Natural killer cell treated with Interleukin-12 subunit alpha and Interleukin-12 subunit beta and Interleukin-15 and Interleukin-18, amount 100 ng/mL, for 72 hours (primary cell): Measurements from ENCODE around the gene DCST2. TPM values are rescaled to one million over a fixed set of nuclear protein-coding genes. Genes with fewer than 3 reads are reported as not detected.

Experiments used
- ATAC-seq, 2 donors: fragments of 150-1000 bp; cut with Tn5 transposase in 1 of 2; sonication (Bioruptor Pico), chemical (Tn5 transposase) in 1 of 2; 2 replicates each; pipeline ENCODE4 v1.10.0; 2021
- DNase-seq: peaks from one replicate; pipeline ENCODE4 v3.0.0; 2022; ENCODE audit warnings: low spot score
- H3K27ac Mint-ChIP-seq, 2 donors: 1 replicate in 1 of 2; 2 replicates in 1 of 2; pipeline ENCODE4 v1.8.0; 2022; ENCODE audit warnings: mixed read lengths in 2 of 2, mild to moderate bottlenecking in 1 of 2, moderate library complexity in 1 of 2
- H3K27me3 Mint-ChIP-seq, 2 donors: 1 replicate in 1 of 2; 2 replicates in 1 of 2; pipeline ENCODE4 v1.8.0; 2022; ENCODE audit warnings: mixed read lengths in 2 of 2
- H3K36me3 Mint-ChIP-seq: one replicate; pipeline ENCODE4 v1.8.0; 2022; ENCODE audit warnings: mixed read lengths
- H3K4me1 Mint-ChIP-seq, 2 donors: 1 replicate in 1 of 2; 2 replicates in 1 of 2; pipeline ENCODE4 v1.8.0; 2022; ENCODE audit warnings: low read depth in 2 of 2, mixed read lengths in 2 of 2, mild to moderate bottlenecking in 1 of 2
- H3K4me3 Mint-ChIP-seq: one replicate; pipeline ENCODE4 v1.8.0; 2022; ENCODE audit warnings: mixed read lengths
- H3K9me3 Mint-ChIP-seq: 2 replicates; pipeline ENCODE4 v1.8.0; 2022; ENCODE audit warnings: mixed read lengths
- total RNA-seq, 2 donors: library from RNA; stranded (reverse); gene quantifications; one replicate each; pipeline ENCODE4 v1.2.3, GENCODE V29; 2022

The DCST2 gene
- total RNA-seq = under 1 TPM in 1 of 2 donors, not detected in 1; 0.57 TPM

DNA sequence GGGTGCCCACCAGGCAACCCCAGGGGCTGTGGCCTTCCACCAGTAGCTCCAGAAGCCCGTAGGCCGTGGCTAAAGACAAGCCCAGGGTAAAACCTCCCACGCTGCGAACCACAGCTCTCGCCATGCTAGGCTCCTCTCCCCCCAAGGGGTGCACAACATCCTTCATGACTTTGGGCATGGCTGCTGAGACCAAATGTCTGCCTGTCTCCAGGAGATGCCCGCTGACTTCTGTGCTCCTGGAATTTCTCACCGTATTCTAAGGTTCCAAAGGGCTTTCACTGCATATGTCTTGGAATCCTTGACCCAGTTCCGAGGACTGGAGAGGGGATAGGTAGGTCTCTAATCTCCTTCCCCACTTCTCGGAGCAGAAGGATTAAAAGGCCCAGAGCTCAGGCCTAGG lies at the start of gene DCST2, which contains the start of gene DCST1:
TSS of gene DCST2 (minus strand) at position 258 of the 400 bp plus-strand sequence. CDS start at position 178, 80 bp downstream.
TSS of gene DCST1 (plus strand) at position 301 of the 400 bp plus-strand sequence. CDS start 213 bp downstream, outside the sequence.
- H3K27me3 Mint-ChIP-seq = peaks cover 0 to 4% of the 10 kb centered on the region in 2 donors
- ATAC-seq (no peak), DNase-seq (no peak)
- H3K36me3 Mint-ChIP-seq = no peaks in the 10 kb centered on the region
- H3K4me3 Mint-ChIP-seq = no peak within 1 kb of the TSS
- H3K27ac Mint-ChIP-seq = no peak within 1 kb of the TSS
- no peaks in the 10 kb centered on the region for H3K4me1 Mint-ChIP-seq
- H3K9me3 Mint-ChIP-seq = no peaks in the 10 kb centered on the region

DNA sequence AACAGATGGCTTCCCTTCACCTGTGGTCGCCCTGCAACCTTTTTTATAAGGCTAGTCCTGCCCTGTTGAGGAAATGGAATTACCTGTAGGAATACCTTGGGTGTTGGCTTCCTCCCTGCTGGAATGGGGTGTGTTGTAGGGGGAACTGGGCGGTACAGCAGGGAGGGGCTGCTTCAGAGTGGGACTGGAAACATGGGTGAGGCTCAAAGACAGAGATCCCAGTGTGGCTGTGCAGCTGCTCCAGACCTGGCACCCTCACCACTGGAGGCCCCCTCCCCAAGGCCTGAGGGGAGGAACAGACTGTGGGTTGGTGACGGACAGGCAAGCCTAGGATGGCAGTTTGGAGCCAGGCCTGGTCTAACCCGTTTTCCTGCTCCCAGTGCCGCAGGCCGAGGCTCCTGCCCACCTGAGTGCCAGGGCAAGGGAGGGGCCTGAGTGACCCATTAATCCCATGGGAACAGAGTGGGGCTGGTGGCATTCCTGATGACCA lies 49.5 kb upstream of the DCST2 start:
- Mint-ChIP-seq H3K36me3 (peaks cover 6% of the 10 kb centered on the region), H3K4me1 (peaks cover 34 to 38% of the 10 kb centered on the region in 2 donors), H3K27me3 (peaks cover 26 to 36% of the 10 kb centered on the region in 2 donors), H3K27ac (no peak overlapping the region), H3K9me3 (no peaks in the 10 kb centered on the region), H3K4me3 (no peak overlapping the region)
- ATAC-seq = no peak
- no peak for DNase-seq

DNA sequence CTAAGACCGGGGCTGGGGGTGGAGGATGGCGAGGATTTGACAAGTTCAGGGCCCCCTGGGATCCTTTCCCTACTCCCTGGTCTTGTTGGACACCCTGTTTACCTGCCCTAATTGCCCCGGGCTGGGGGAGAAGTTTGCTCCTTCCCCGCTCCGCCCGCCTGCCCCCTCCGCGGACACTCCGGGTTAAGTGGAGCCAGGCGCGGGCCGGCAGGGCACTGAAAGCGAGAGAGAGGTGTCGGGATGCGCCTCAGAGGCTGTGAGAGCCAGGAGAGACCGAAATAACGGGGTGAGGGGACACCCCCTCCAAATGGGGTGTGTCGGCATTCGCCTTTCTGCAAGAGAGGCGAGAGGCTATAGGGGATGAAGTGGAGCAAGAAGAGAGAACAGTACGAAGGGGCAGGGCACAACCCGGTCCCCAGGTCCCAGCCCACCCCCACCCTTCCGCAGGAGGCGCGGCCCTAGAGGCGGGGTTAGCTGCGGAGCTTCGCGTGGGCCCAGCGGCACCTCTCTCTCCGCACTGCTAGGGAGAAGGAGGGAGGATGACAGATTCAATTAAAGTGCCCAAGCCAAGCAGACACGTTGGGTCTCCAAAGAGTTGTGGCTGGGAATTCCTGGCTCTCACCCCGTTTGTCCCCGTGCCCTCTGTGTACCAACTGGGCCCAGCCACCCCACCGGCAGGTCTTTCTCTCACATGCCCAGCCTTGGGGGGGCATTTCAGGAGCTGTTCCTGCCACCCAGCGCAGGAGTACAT lies 48.9 kb upstream of the DCST2 start:
- Mint-ChIP-seq H3K4me1 (peaks cover 34 to 38% of the 10 kb centered on the region in 2 donors), H3K4me3 (peak overlapping the region; percentile 27), H3K27ac (no peak overlapping the region), H3K27me3 (peaks cover 26 to 36% of the 10 kb centered on the region in 2 donors), H3K36me3 (peaks cover 6% of the 10 kb centered on the region), H3K9me3 (no peaks in the 10 kb centered on the region)
- no peak for ATAC-seq
- DNase-seq = no peak

DNA sequence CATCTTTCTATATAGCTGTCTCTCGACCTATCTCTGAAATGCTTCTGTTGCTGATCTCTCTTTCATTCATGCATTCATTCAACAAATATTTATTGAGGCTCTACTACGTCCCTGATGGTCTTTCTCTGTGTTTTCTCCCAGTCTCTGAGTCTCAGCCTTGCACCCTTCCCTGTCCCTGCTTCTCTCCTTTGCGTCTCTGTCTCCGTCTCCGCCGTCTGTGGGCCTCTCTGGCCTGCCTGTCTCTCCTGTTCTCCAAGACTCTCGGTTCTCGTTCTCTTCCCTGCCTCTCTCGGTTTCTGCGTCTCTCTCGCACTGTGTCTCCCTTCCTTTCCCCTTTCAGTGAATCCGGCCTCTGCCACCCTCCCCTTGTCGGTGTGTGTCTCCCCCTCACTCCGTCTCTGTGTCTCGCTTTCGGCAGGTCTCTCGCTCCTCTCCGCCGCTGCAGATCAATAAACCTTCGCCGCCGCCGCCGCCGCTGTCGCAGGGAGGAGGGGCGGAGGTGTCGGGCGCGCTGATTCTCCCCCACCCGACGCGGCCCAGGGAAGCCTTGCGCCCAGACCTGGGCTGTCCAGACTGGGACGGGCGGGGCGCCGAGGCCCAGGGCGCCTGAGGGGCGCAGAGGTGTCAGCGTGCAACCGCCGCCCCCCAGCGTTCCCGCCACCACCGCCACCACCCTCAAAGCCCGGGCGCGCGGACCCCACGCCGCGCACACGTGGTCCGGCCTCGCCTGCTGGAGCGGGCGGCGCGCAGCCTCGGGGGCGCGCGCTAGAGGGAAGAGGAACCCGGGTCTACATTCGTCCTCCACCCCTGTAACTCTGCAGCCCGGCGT lies 48.1 kb upstream of the DCST2 start:
- peaks cover 34 to 38% of the 10 kb centered on the region in 2 donors for H3K4me1 Mint-ChIP-seq
- DNase-seq (no peak), ATAC-seq (no peak)
- peaks cover 6% of the 10 kb centered on the region for H3K36me3 Mint-ChIP-seq
- peaks cover 26 to 36% of the 10 kb centered on the region in 2 donors for H3K27me3 Mint-ChIP-seq
- H3K4me3 Mint-ChIP-seq = peak overlapping the region; percentile 81
- no peaks in the 10 kb centered on the region for H3K9me3 Mint-ChIP-seq
- peak overlapping the region in 1 of 2 donors; percentile 3 for H3K27ac Mint-ChIP-seq

DNA sequence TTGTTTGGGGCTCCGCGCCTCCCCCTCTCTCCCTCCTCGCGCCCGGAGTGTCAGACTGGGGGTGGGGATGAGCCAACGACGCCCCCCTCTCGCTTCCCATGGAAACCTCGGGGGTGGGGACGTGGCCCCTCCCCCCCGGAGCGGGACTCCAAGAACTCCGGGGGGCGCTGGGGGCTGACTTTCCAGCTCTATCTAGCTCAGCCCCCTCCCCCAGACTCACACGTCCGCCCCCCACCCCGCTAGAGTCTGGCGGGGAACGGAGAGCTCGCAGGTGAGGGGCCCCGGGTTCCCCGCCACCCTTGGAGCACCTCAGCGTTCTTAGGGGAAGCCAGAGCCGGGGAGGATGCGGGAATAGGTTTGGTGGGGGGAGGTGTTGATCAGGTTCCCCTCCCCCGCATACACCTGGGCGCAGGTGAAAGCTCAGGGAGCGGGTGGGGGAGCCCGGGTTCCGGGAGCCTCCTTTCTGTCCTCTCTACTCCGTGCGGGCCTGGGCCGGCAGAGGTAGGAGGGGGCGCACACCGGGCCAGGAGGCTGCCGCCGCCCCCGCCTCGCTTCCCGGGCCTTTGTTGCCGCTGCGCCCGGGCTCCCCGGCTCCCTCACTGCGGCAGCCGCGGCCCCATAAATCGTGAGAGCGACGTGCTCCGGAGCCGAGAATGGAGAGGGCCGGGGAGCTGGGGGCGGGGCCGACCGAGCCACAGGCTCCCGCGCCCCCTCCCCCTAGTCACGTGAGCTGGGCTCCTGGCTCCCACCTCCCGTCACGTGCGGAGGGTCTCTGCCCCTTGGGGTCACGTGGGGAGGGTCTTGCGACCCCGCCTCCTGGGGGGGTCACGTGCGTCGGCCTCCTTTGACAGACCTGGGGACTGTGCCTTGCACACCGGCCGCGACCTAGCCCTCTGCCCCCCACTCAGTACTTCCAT lies 47.0 kb upstream of the DCST2 start:
- Mint-ChIP-seq H3K4me3 (peak overlapping the region; percentile 81), H3K4me1 (peaks cover 31 to 37% of the 10 kb centered on the region in 2 donors), H3K36me3 (peaks cover 6% of the 10 kb centered on the region), H3K27ac (no peak overlapping the region), H3K27me3 (peaks cover 26 to 36% of the 10 kb centered on the region in 2 donors), H3K9me3 (no peaks in the 10 kb centered on the region)
- ATAC-seq = no peak
- DNase-seq = peak; percentile 32

DNA sequence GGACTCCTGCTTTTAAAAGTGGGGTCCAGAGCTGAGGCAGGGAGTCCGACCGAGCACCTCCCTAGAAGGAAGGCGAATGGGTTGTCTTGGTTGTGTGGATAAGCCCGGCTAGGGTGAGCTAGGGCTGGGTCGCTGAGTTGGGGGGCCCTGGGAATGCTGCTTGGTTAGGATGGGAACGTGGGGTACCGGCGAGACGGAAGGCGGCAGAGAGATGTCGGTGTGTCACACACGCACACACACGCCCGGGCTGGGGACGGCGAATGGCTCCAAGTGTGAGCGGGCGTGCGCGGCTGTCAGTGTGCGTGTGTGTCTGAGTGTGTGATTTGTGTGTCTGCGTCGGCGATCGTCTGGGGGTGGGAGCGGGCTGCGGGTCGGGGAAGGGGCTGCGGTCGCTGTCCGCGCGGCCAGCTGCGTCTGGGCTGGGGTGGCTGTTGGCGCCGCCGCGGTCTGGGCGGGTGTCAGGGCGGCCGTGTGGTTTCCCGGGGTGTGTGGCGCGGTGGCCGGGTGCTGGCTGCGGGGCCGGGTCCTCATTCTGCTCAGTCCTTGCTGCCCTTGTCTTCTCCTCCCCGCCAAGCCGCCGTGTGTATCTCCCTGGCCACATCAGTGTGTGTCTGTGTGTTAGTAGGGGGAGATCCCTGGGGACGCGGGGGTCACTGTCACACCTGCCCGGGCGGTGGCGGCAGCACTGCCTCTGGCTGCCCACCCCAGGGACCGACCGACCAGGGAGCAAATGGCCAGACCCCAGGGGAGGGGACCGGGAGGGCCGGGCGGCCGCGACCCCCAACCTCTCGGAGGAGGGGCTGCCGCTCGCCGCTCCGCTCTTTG lies 46.1 kb upstream of the DCST2 start:
- Mint-ChIP-seq H3K9me3 (no peaks in the 10 kb centered on the region), H3K4me1 (peaks cover 27 to 30% of the 10 kb centered on the region in 2 donors), H3K36me3 (peaks cover 6% of the 10 kb centered on the region), H3K27me3 (peaks cover 26 to 36% of the 10 kb centered on the region in 2 donors), H3K27ac (no peak overlapping the region), H3K4me3 (peak overlapping the region; percentile 65)
- DNase-seq (peak; percentile 58), ATAC-seq (no peak)

DNA sequence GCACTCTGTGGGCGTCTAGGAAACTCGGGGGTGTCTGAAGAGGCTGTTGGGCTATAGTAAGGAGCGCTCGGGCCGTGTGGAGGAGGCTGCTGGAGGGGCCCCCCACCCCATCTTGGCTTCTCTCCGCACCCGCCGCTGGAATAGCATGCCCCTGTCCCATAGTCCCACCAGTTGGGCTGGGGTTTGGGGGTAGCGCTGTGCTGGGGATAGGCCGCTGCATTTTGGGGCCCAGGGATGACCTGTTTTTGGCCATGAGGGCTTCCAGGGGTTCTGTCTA lies 45.6 kb upstream of the DCST2 start:
- peak; percentile 57 for DNase-seq
- H3K27ac Mint-ChIP-seq = no peak overlapping the region
- peaks cover 25% of the 10 kb centered on the region in 2 donors for H3K4me1 Mint-ChIP-seq
- no peaks in the 10 kb centered on the region for H3K9me3 Mint-ChIP-seq
- peaks cover 26 to 36% of the 10 kb centered on the region in 2 donors for H3K27me3 Mint-ChIP-seq
- H3K36me3 Mint-ChIP-seq = peaks cover 6% of the 10 kb centered on the region
- H3K4me3 Mint-ChIP-seq = peak overlapping the region; percentile 65
- no peak for ATAC-seq

DNA sequence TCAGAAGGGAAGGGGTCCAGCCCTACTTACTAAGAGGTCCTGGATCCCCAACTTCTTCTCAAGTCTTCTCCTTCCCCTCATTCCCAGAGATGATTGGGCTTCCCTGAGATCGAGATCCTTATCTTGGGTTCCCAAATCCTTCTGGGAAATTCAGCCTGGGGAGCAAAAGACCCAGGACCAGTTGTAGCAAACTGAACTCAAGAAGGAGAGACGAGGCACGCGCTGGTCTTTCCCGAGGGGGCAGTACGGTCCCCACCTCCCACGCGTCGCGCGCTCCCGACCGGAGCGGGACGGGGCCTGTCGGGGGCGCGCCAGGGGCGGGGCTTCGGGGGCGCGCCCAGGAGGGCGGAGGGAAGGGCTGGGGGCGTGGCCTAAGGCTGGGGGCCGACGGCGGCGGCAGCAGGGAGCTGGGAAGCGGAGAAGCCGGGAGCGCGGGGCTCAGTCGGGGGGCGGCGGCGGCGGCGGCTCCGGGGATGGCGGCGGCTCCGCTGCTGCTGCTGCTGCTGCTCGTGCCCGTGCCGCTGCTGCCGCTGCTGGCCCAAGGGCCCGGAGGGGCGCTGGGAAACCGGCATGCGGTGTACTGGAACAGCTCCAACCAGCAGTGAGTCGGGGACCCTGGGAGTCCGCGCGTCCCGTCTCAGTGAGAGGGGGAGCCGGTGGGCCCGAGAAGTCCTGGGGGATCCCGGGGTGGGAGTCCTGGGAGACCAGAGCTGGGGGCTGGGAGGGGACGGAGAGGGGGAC lies 45.1 kb upstream of the DCST2 start, which contains the start of gene EFNA3:
TSS of gene EFNA3 (plus strand) at position 369 of the 741 bp plus-strand sequence. CDS start at position 474, 105 bp downstream.
- H3K27me3 Mint-ChIP-seq = peaks cover 22 to 31% of the 10 kb centered on the region in 2 donors
- DNase-seq = peak; percentile 81
- H3K27ac Mint-ChIP-seq = no peak within 1 kb of the TSS
- H3K36me3 Mint-ChIP-seq = peaks cover 6% of the 10 kb centered on the region
- peaks cover 20 to 23% of the 10 kb centered on the region in 2 donors for H3K4me1 Mint-ChIP-seq
- H3K4me3 Mint-ChIP-seq = peak within 1 kb of the TSS; percentile 65
- peak; percentile 73 to 86 for ATAC-seq
- no peaks in the 10 kb centered on the region for H3K9me3 Mint-ChIP-seq

DNA sequence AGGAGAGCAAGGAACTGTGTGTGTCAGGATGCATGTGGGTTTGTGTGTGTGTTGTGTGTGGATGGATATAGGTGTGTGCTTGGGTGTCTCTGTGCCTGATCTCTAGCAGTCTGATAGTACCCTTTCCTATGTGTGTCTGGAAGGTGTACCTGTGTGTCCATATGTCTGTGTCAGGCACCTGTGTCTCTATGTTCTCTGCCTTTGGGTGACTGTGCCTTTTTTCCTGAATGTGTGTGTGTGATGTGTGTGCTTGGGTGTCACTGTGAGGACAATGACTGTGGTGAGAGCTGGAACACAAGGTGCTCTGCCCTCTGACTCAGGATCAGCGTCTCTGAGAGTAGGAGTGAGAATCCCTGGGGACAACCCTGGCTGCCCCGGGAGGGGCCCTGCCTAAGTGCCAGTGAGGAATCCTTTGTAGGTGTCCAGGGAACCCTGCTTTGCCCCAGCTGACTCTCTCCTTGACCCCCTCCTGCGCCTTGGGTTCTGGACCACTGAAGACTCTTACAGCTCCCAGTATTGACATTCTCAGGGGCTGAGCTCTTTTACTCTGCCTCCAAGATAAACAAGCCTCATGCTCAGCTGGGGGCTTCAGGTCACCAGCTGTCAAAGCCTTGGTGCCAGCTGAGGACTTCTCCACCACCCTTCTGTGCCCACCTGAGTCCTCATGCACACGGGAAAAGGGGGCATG lies 44.3 kb upstream of the DCST2 start:
- Mint-ChIP-seq H3K9me3 (no peaks in the 10 kb centered on the region), H3K27ac (no peak overlapping the region), H3K4me1 (peaks cover 20 to 23% of the 10 kb centered on the region in 2 donors), H3K4me3 (peak overlapping the region; percentile 2), H3K36me3 (peaks cover 6% of the 10 kb centered on the region), H3K27me3 (peaks cover 19 to 29% of the 10 kb centered on the region in 2 donors)
- ATAC-seq = no peak
- no peak for DNase-seq

DNA sequence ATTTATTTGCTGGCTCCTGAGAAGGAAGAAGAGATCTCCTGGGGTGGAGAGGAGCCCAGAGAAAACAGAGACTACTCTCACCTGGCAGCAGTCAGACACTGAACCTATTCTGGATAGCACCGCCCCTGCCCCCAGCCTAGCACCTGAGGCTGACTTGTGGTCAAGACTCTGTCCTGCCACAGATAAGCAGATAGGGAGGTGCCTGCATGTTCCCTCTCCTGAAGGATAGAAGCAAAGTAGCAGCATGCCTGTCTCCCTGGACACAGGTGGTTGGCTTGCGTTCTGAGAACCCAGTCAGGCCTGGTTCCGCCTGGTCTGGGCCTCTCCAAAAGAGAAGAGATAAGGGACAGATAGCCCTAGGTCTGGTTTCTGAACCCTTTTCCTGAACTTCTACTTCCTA lies 43.8 kb upstream of the DCST2 start:
- H3K36me3 Mint-ChIP-seq = peaks cover 6% of the 10 kb centered on the region
- H3K9me3 Mint-ChIP-seq = no peaks in the 10 kb centered on the region
- peaks cover 16 to 26% of the 10 kb centered on the region in 2 donors for H3K27me3 Mint-ChIP-seq
- peak overlapping the region; percentile 2 for H3K4me3 Mint-ChIP-seq
- H3K27ac Mint-ChIP-seq = no peak overlapping the region
- H3K4me1 Mint-ChIP-seq = peaks cover 18 to 21% of the 10 kb centered on the region in 2 donors
- ATAC-seq (no peak), DNase-seq (no peak)

DNA sequence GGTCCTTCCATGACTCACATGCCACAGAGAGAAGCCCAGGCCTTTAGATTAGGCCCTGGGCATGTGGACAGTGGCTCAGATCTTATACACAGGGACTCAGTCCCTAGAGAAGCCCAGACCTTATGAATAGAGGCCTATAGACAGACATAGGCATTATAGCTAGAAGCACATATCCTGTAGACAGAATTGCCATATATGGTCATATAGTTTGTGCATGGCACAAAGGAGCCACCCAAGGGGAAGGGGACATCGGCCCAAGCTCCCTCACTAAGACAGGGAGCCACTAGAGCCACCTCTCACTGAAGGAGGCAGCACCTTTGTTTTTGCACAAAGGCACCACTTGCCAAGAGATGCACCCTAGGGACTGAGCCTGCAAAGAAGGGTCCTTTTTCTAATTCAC lies 42.8 kb upstream of the DCST2 start:
- peaks cover 15 to 19% of the 10 kb centered on the region in 2 donors for H3K4me1 Mint-ChIP-seq
- no peaks in the 10 kb centered on the region for H3K9me3 Mint-ChIP-seq
- DNase-seq = no peak
- no peak for ATAC-seq
- H3K36me3 Mint-ChIP-seq = peaks cover 2% of the 10 kb centered on the region
- H3K27ac Mint-ChIP-seq = no peak overlapping the region
- H3K27me3 Mint-ChIP-seq = peaks cover 10 to 16% of the 10 kb centered on the region in 2 donors
- no peak overlapping the region for H3K4me3 Mint-ChIP-seq
